Keratinocyte (primary cell): ENCODE results near the gene MAN1A2.

Experiments used
- CTCF ChIP-seq, 3 experiments: IDR thresholded peaks in 1 of 3; conservative IDR thresholded peaks in 1 of 3; optimal IDR thresholded peaks in 1 of 3; 2 replicates in 2 of 3; 3 replicates in 1 of 3; pipeline versions ENCODE3 to v1.5.1; 2011; ENCODE audit warnings: low read length in 3 of 3, mild to moderate bottlenecking in 3 of 3, moderate library complexity in 2 of 3, control low read depth in 1 of 3, inconsistent platforms in 1 of 3; ENCODE audit not compliant: insufficient read depth in 2 of 3; ENCODE audit errors: extremely low read depth in 1 of 3
- EZH2 ChIP-seq: IDR thresholded peaks from one replicate; pipeline ENCODE4 v1.6.1; 2012; ENCODE audit warnings: inconsistent platforms, mild to moderate bottlenecking, low read length, moderate library complexity

- TF ChIP-seq CTCF (optimal IDR thresholded peaks at IDR 0.05 in 1 of 3, IDR thresholded peaks at IDR 0.05 in 1 of 3, conservative IDR thresholded peaks at IDR 0.05 in 1 of 3; ENCODE audit: extremely low read depth in 1 of 3, insufficient read depth in 2 of 3, low read length in 3 of 3): no peak
- no peak for TF ChIP-seq EZH2
Measured at GRCh38 chr1:117571496-117571895, 204.2 kb downstream of the MAN1A2 start.
